NCI-H1092 (cell line): ENCODE measurements around the gene ZSWIM8.
"Not testable (repeated sequence)": the region's sequence is repeated elsewhere in the genome, so short reads cannot be mapped to it uniquely, and the experiment has no call there.

Experiments
- DNase-seq: peaks from one replicate; lab custom pipeline; 2025; lab: John Stamatoyannopoulos, UW

Gene ZSWIM8

GRCh38 chr10:73814276-73814895 lies 29.0 kb downstream of the ZSWIM8 start:
- no peak for DNase-seq

GRCh38 chr10:73814896-73815718 lies 29.7 kb downstream of the ZSWIM8 start:
- no peak for DNase-seq

- no peak for DNase-seq
These were observed 30.3 kb downstream of the ZSWIM8 start for GRCh38 chr10:73815719-73816030.

GRCh38 chr10:73816917-73817729 lies 31.7 kb downstream of the ZSWIM8 start:
- no peak for DNase-seq

GRCh38 chr10:73817826-73818225 lies 32.4 kb downstream of the ZSWIM8 start:
- DNase-seq: no peak

- DNase-seq: no peak
These were observed 33.0 kb downstream of the ZSWIM8 start for GRCh38 chr10:73818402-73818801.

- DNase-seq: no peak
These were observed 33.7 kb downstream of the ZSWIM8 start for GRCh38 chr10:73819081-73819480.

- DNase-seq: no peak
These were observed 34.2 kb downstream of the ZSWIM8 start for GRCh38 chr10:73819513-73820093.

GRCh38 chr10:73823391-73823790 lies 38.0 kb downstream of the ZSWIM8 start:
- no peak for DNase-seq

GRCh38 chr10:73824146-73824725 lies 38.8 kb downstream of the ZSWIM8 start:
- DNase-seq: no peak

GRCh38 chr10:73827346-73828089 lies 42.1 kb downstream of the ZSWIM8 start:
- DNase-seq: no peak

GRCh38 chr10:73828161-73828560 lies 42.8 kb downstream of the ZSWIM8 start:
- DNase-seq: no peak

- not testable (repeated sequence) for DNase-seq
These were observed 43.7 kb downstream of the ZSWIM8 start for GRCh38 chr10:73829090-73829489.

- DNase-seq: no peak
These were observed 51.1 kb downstream of the ZSWIM8 start for GRCh38 chr10:73836427-73836980.

- DNase-seq: no peak
These were observed 51.7 kb downstream of the ZSWIM8 start for GRCh38 chr10:73837072-73837471.

- no peak for DNase-seq
These were observed 52.7 kb downstream of the ZSWIM8 start for GRCh38 chr10:73838008-73838567.

- DNase-seq: no peak
These were observed 53.4 kb downstream of the ZSWIM8 start for GRCh38 chr10:73838827-73839226.

GRCh38 chr10:73839276-73839966 lies 54.0 kb downstream of the ZSWIM8 start:
- no peak for DNase-seq

- no peak for DNase-seq
These were observed 54.6 kb downstream of the ZSWIM8 start for GRCh38 chr10:73840056-73840402.

GRCh38 chr10:73840403-73841060 lies 55.1 kb downstream of the ZSWIM8 start:
- DNase-seq: no peak
